Left ventricle myocardium inferior (tissue), 1 donor: ENCODE results near the gene CARS2. TPM values are rescaled to one million over a fixed set of nuclear protein-coding genes. Genes with fewer than 3 reads are reported as not detected.

Source experiments
- DNase-seq: peaks from one replicate; pipeline ENCODE4 v3.0.0-alpha.2; 2020
- H3K27ac ChIP-seq: fragments of 200-600 bp; replicated peaks from 2 replicates; pipeline ENCODE4 v1.8.0; 2021
- H3K27me3 ChIP-seq: fragments of 200-600 bp; 2 replicates; pipeline ENCODE4 v1.8.0; 2021; ENCODE audit warnings: low read depth
- H3K36me3 ChIP-seq: fragments of 200-600 bp; 2 replicates; pipeline ENCODE4 v1.8.0; 2021
- H3K4me1 ChIP-seq: fragments of 200-600 bp; 2 replicates; pipeline ENCODE4 v1.8.0; 2021
- H3K4me3 ChIP-seq: fragments of 200-600 bp; 2 replicates; pipeline ENCODE4 v1.8.0; 2021; ENCODE audit warnings: mild to moderate bottlenecking, moderate library complexity
- H3K9me3 ChIP-seq: fragments of 200-600 bp; replicated peaks from 2 replicates; pipeline ENCODE4 v1.8.0; 2021
- CTCF ChIP-seq: fragments of 200-600 bp; IDR thresholded peaks from 2 replicates; pipeline ENCODE4 v1.8.0; 2021; ENCODE audit warnings: antibody characterized with exemption, mild to moderate bottlenecking, borderline replicate concordance
- intact Hi-C: fragments of 100-400 bp; cut with micrococcal nuclease; formaldehyde crosslinking; loops from one replicate; pipeline ENCODE4 v1.11.0; 2022
- total RNA-seq: library from RNA; stranded (reverse); fragmentation: NEBNext Ultra II Directional; extraction: Animal tissue kit (Norgen Biotek cat#: 25700); gene quantifications from one replicate; pipeline ENCODE4 v1.2.1, GENCODE V29; 2021
- donor health status: DM: no; HTN: yes; CAD: no; lungs with severe emphysema.

CARS2 gene
- total RNA-seq, 1 donor from 2014 or later: 52.8 TPM

GRCh38 chr13:110719036-110719710, 13.3 kb upstream of the CARS2 start:
- Histone ChIP-seq H3K36me3 (peaks cover 23% of the 10 kb centered on the region), H3K4me1 (peaks cover 38% of the 10 kb centered on the region), H3K4me3 (no peak overlapping the region), H3K27ac (no peak overlapping the region), H3K27me3 (no peaks in the 10 kb centered on the region), H3K9me3 (no peaks in the 10 kb centered on the region)
- intact Hi-C loops: no loop called here
- DNase-seq: no peak
- TF ChIP-seq CTCF: no peak

- Histone ChIP-seq H3K4me1 (peaks cover 58% of the 10 kb centered on the region), H3K4me3 (peak overlapping the region; percentile 82), H3K27me3 (no peaks in the 10 kb centered on the region), H3K9me3 (no peaks in the 10 kb centered on the region), H3K27ac (peak overlapping the region; percentile 96), H3K36me3 (peaks cover 21% of the 10 kb centered on the region)
- intact Hi-C loops: no loop called here
- no peak for DNase-seq
- no peak for TF ChIP-seq CTCF
Observed at GRCh38 chr13:110716247-110716515, 10.3 kb upstream of the CARS2 start.

- Histone ChIP-seq H3K36me3 (peaks cover 16% of the 10 kb centered on the region), H3K9me3 (no peaks in the 10 kb centered on the region), H3K4me1 (peaks cover 62% of the 10 kb centered on the region), H3K27me3 (no peaks in the 10 kb centered on the region), H3K27ac (peak overlapping the region; percentile 100), H3K4me3 (peak overlapping the region; percentile 82)
- DNase-seq: peak; percentile 98
- TF ChIP-seq CTCF: peak; percentile 38
- intact Hi-C loops: no loop called here
Observed at GRCh38 chr13:110715395-110716246, 9.7 kb upstream of the CARS2 start.

GRCh38 chr13:110714797-110715394, 9.0 kb upstream of the CARS2 start:
- Histone ChIP-seq H3K27me3 (no peaks in the 10 kb centered on the region), H3K4me3 (peak overlapping the region; percentile 82), H3K36me3 (peaks cover 9% of the 10 kb centered on the region), H3K4me1 (peaks cover 62% of the 10 kb centered on the region), H3K27ac (peak overlapping the region; percentile 100), H3K9me3 (no peaks in the 10 kb centered on the region)
- intact Hi-C loops: no loop called here
- no peak for TF ChIP-seq CTCF
- peak; percentile 74 for DNase-seq

GRCh38 chr13:110713981-110714796, 8.3 kb upstream of the CARS2 start:
- DNase-seq: peak; percentile 49
- peaks cover 62% of the 10 kb centered on the region for H3K4me1 ChIP-seq
- no peak for TF ChIP-seq CTCF
- no peaks in the 10 kb centered on the region for H3K9me3 ChIP-seq
- H3K4me3 ChIP-seq: peak overlapping the region; percentile 82
- no peaks in the 10 kb centered on the region for H3K27me3 ChIP-seq
- peak overlapping the region; percentile 100 for H3K27ac ChIP-seq
- peaks cover 2% of the 10 kb centered on the region for H3K36me3 ChIP-seq
- intact Hi-C loops: no loop called here
